ENCODE data around the gene SMARCC2. TPM values are rescaled to one million over a fixed set of nuclear protein-coding genes. Genes with fewer than 3 reads are reported as not detected.

The SMARCC2 gene
- total RNA-seq, 4 donors from 2014 or later = 65.5 to 101 (median 82.1) TPM

GRCh38 chr12:56124133-56124532, 65.2 kb downstream of the SMARCC2 start:
- ATAC-seq (ENCODE audit: low FRiP score) (no peak), DNase-seq (ENCODE audit: low spot score) (no peak)
- no peak for TF ChIP-seq CTCF (IDR thresholded peaks at IDR 0.05)

- no peak for ATAC-seq (ENCODE audit: low FRiP score)
- TF ChIP-seq CTCF (IDR thresholded peaks at IDR 0.05) = no peak
- DNase-seq (ENCODE audit: low spot score) = no peak
Measured at GRCh38 chr12:56122637-56123036, 66.6 kb downstream of the SMARCC2 start.

GRCh38 chr12:56121204-56121870, 67.9 kb downstream of the SMARCC2 start:
- DNase-seq (ENCODE audit: low spot score) = no peak
- TF ChIP-seq CTCF (IDR thresholded peaks at IDR 0.05) = no peak

GRCh38 chr12:56120158-56120846, 69.0 kb downstream of the SMARCC2 start:
- DNase-seq (ENCODE audit: low spot score) (no peak), ATAC-seq (ENCODE audit: low FRiP score) (no peak)
- TF ChIP-seq CTCF (IDR thresholded peaks at IDR 0.05) = no peak

More at GRCh38 chr12:56121204-56121870, 67.9 kb downstream of the SMARCC2 start:
- no peak for ATAC-seq (ENCODE audit: low FRiP score)

GRCh38 chr12:56119361-56119796, 69.9 kb downstream of the SMARCC2 start:
- DNase-seq (ENCODE audit: low spot score) (no peak), ATAC-seq (ENCODE audit: low FRiP score) (peak; percentile 62)

GRCh38 chr12:56118688-56119357, 70.5 kb downstream of the SMARCC2 start:
- no peak for ATAC-seq (ENCODE audit: low FRiP score)
- no peak for TF ChIP-seq CTCF (IDR thresholded peaks at IDR 0.05)
- no peak for DNase-seq (ENCODE audit: low spot score)

More at GRCh38 chr12:56119361-56119796, 69.9 kb downstream of the SMARCC2 start:
- peak in 1 of 3 donors; percentile 75 for TF ChIP-seq CTCF (IDR thresholded peaks at IDR 0.05)
